GM10266 (cell line): ENCODE measurements around the gene SGSH.

Experiments
- DNase-seq: peaks from one replicate; pipeline ENCODE4 v3.0.0; 2012; ENCODE audit errors: extremely low spot score
- CTCF ChIP-seq: IDR thresholded peaks from 2 replicates; pipeline ENCODE4 v1.5.1; 2012; ENCODE audit warnings: mild to moderate bottlenecking, low read depth; ENCODE audit not compliant: control insufficient read depth, insufficient read depth; ENCODE audit errors: missing control alignments

The SGSH gene

GRCh38 chr17:80171681-80172080 lies 48.5 kb downstream of the SGSH start:
- DNase-seq, result no peak

GRCh38 chr17:80169784-80170500 lies 50.2 kb downstream of the SGSH start, which contains the start of gene CARD14:
Gene CARD14 (plus strand): TSS chr17:80170030. CDS start chr17:80181439, 11,409 bp downstream.
- DNase-seq, result no peak
- TF ChIP-seq CTCF, result no peak

More at GRCh38 chr17:80171681-80172080, 48.5 kb downstream of the SGSH start:
- no peak for TF ChIP-seq CTCF

DNA sequence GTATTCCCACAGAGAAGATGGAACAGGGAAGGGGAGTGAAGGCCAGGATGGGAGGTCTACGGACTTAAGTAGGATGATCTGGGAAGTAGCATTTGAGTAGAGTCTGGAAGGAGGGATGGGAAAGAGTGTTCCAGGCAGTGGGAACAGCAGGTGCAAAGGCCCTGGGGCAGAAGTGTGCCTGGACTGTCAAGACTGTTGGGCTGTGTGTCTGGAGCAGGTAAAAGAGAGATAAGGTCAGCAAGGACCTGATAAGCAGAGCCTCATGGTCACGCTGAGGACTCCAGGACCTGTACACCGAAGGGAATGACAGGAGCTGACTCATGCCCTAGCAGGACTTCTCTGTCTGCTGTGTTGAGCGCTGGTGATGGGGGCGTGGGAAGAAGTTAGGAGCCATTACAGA lies 51.0 kb downstream of the SGSH start:
- no peak for TF ChIP-seq CTCF
- DNase-seq, result no peak

- no peak for TF ChIP-seq CTCF
- DNase-seq, result no peak
These were observed 51.8 kb downstream of the SGSH start for GRCh38 chr17:80168371-80168770.

GRCh38 chr17:80166446-80166845 lies 53.7 kb downstream of the SGSH start:
- no peak for TF ChIP-seq CTCF
- DNase-seq, result no peak

DNA sequence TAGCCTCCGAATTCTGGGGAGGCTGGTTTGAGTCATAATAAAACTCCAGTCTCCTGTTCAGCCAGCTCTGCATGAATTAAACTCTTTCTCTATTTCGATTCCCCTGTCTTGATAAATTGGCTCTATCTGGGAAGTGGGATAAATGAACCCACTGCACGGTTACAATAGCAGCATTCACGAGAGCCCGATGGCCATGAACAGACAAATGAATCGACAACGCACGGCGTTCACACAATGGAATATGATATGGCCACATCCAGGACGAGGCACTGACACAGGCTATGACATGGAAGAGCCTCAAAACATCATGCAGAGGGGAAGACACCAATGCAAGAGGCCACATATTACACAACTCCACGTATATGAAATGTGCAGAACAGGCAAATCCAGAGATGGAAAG lies 55.9 kb downstream of the SGSH start:
- no peak for TF ChIP-seq CTCF

GRCh38 chr17:80163336-80163735 lies 56.8 kb downstream of the SGSH start:
- no peak for DNase-seq
- no peak for TF ChIP-seq CTCF

More for the DNA sequence above, 55.9 kb downstream of the SGSH start:
- no peak for DNase-seq
